ENCODE results near the gene AFF3. TPM values are rescaled to one million over a fixed set of nuclear protein-coding genes. Genes with fewer than 3 reads are reported as not detected.

AFF3 gene
- total and polyA plus RNA-seq, 2 experiments from 2014 or later, result 12.0 to 12.8 TPM

DNA sequence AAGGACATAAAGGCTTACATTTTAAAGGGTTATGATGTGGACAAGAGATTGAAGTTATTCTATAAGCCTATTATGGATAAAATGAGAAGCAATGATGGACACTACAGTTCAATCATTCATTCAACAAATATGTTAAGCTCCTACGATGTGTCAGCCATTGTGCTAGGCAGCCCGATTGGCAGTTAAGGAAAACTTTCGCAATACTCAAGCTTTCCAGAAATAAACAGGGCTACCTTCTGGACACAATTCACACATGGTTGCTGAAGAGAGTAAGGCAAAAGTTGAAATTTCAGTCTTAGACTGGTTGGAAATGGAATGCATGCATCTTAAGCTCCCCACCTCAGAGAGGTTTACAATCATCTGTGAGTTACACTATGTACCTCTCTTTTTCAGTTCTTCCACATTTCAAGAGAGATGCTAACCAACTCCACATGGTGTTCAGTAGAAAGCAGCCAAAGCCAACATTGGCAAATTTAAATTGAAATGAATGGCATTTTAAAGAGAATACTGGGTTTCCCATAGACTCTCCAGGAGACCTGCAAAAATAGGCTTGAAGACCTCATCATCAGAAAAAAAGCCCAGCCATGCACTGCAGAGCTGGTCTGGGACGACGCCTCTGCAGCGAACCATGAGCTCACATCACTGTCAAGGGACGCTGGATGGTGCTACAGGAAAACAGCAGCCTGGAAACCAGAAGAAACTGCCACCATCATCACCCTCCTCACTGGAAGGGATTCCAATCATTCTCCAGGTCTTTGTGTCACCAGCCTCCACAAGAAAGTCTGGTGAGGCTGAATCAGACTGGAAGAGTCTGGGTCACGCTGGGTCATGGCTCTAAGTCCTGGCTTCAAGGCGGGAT, 276.3 kb downstream of the AFF3 start:
- Histone ChIP-seq H3K27ac (no peak overlapping the region), H3K4me1 (ENCODE audit: low read depth) (peaks cover 3% of the 10 kb centered on the region), H3K9me3 (ENCODE audit: low read depth) (no peaks in the 10 kb centered on the region), H3K27me3 (no peaks in the 10 kb centered on the region), H3K4me3 (no peak overlapping the region), H3K36me3 (no peaks in the 10 kb centered on the region)
- TF ChIP-seq, protein P1, sequence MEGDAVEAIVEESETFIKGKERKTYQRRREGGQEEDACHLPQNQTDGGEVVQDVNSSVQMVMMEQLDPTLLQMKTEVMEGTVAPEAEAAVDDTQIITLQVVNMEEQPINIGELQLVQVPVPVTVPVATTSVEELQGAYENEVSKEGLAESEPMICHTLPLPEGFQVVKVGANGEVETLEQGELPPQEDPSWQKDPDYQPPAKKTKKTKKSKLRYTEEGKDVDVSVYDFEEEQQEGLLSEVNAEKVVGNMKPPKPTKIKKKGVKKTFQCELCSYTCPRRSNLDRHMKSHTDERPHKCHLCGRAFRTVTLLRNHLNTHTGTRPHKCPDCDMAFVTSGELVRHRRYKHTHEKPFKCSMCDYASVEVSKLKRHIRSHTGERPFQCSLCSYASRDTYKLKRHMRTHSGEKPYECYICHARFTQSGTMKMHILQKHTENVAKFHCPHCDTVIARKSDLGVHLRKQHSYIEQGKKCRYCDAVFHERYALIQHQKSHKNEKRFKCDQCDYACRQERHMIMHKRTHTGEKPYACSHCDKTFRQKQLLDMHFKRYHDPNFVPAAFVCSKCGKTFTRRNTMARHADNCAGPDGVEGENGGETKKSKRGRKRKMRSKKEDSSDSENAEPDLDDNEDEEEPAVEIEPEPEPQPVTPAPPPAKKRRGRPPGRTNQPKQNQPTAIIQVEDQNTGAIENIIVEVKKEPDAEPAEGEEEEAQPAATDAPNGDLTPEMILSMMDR (IDR thresholded peaks at IDR 0.05; ENCODE audit: low read depth, low read length), result no peak
- peak in 1 of 2 donors; percentile 14 for DNase-seq (ENCODE audit: low read depth in 1 of 2, low spot score in 1 of 2)

DNA sequence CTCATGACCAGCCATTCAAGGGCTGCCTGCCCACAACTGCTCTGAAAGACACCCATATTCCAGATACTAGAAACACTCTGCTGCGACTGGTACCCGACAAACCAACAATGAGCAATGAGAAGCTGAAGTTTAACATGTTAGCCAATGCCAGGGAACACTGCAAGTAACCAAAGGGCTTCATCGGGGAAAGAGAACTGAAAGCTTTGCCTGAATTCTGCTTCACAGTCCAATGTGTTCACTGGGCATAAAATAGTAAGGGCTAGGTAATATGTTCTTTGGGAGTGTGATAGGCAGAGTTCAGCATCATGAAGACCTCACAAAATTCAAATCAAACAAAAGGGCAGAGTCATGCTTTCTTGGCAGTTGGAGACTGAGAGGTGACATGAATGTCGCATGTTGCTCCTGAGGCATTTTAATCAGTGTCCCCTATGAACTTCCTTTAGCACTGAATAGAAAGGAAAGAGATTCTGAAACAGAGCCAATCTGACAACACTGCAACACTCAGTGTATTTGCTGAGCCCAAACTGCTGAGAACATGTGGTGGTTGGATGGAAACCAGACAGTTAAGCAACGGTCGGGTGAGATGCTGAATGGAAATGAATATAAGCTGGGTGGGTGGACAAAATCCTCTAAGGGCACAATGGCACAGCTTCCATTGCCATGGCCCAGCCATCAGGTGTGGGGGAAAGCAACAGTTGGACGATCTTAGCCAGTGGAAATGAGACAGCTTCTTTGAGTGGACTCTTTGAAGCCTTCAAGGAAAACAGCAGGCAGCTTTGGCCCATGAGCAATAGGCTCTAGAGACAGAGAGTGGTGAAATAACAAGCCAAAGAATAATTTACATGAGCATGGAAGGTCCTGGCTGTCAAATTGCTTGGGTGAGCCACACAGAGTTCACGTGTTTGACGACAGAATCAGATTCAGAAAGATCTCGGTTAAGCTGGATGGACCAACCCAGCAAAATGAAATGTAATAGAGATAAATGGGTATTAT, 277.5 kb downstream of the AFF3 start:
- H3K4me3 ChIP-seq, result no peak overlapping the region
- H3K27ac ChIP-seq, result no peak overlapping the region
- DNase-seq (ENCODE audit: low read depth in 1 of 2, low spot score in 1 of 2), result peak in 1 of 2 donors; percentile 61
- no peaks in the 10 kb centered on the region for H3K36me3 ChIP-seq
- TF ChIP-seq, protein P1 (IDR thresholded peaks at IDR 0.05; ENCODE audit: low read depth, low read length), result no peak
- no peaks in the 10 kb centered on the region for H3K4me1 ChIP-seq (ENCODE audit: low read depth)
- H3K9me3 ChIP-seq (ENCODE audit: low read depth), result no peaks in the 10 kb centered on the region
- H3K27me3 ChIP-seq, result no peaks in the 10 kb centered on the region

DNA sequence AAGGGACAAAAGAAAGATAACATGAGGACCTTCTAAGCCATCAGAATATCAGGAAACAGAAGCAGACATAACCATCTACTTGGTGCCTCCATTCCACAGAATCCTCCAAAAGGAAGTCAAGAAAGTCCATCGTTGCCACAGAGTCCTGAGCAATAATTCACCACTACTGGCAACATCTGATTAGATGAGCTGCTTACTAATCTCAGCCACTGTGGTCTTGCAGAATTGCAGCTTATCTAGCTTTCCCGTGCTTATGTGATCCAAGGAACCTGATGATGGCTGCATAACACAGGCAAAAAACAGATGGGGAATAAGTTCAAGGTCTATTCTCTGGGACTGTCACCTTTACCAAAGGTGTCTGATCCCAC, 278.5 kb downstream of the AFF3 start:
- H3K36me3 ChIP-seq, result no peaks in the 10 kb centered on the region
- H3K27me3 ChIP-seq, result no peaks in the 10 kb centered on the region
- peak in 1 of 2 donors; percentile 9 for DNase-seq (ENCODE audit: low read depth in 1 of 2, low spot score in 1 of 2)
- no peaks in the 10 kb centered on the region for H3K9me3 ChIP-seq (ENCODE audit: low read depth)
- no peak overlapping the region for H3K27ac ChIP-seq
- H3K4me1 ChIP-seq (ENCODE audit: low read depth), result no peaks in the 10 kb centered on the region
- H3K4me3 ChIP-seq, result no peak overlapping the region
- TF ChIP-seq, protein P1 (IDR thresholded peaks at IDR 0.05; ENCODE audit: low read depth, low read length), result no peak

DNA sequence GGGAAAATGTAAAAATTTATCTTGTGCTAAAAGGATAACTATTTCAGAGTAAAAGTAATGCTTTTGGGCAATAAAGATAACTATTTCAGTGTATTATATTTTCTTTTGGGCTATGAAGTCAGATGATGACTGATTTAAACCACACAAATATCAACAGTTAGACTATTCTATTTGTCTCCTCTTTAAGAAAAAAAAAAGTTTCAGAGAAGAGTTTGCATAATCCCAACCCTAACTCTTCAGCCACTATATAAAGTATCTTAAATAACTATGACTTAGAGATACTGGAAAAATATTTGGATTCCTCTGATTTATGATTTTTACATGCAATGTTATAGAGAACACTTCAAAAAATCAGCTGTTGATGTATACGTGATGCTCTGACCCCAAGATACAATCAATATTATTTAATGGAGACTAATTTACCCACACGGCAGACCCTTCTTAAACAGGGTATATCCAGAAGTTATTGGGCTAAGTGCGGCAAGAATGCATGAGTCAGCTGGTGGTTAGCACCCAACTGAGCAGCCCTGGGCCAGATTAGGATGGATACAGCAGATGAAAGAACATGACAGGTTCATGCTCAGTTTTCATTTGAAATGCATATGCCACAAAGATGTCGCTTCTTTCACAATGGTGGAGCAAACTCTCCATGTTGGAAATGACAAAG, 279.0 kb downstream of the AFF3 start:
- no peak overlapping the region for H3K4me3 ChIP-seq
- H3K27me3 ChIP-seq, result no peaks in the 10 kb centered on the region
- H3K9me3 ChIP-seq (ENCODE audit: low read depth), result no peaks in the 10 kb centered on the region
- TF ChIP-seq, protein P1 (IDR thresholded peaks at IDR 0.05; ENCODE audit: low read depth, low read length), result no peak
- H3K36me3 ChIP-seq, result no peaks in the 10 kb centered on the region
- no peak overlapping the region for H3K27ac ChIP-seq
- DNase-seq (ENCODE audit: low read depth in 1 of 2, low spot score in 1 of 2), result no peak
- H3K4me1 ChIP-seq (ENCODE audit: low read depth), result no peaks in the 10 kb centered on the region

DNA sequence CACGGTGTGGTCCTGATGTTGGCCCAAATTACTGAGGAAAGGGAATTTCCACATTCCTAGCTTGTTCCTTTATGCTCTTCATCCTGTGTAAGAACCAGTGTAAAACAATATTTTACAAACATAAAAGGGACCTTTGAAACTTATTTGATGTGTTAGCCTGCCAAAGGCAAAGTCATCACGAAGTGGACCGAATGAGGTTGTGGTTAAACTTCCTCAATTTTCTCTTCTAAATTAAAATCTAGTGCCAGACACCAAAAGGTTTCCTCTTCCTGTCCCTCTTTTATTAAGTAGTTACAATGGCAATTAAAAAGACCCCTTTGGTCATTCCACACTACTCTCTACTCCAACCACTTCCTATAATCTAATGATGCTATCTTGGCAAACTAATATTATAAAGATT, 279.8 kb downstream of the AFF3 start:
- DNase-seq (ENCODE audit: low read depth in 1 of 2, low spot score in 1 of 2), result no peak
- no peaks in the 10 kb centered on the region for H3K4me1 ChIP-seq (ENCODE audit: low read depth)
- TF ChIP-seq, protein P1 (IDR thresholded peaks at IDR 0.05; ENCODE audit: low read depth, low read length), result no peak
- no peak overlapping the region for H3K27ac ChIP-seq
- H3K4me3 ChIP-seq, result no peak overlapping the region
- H3K9me3 ChIP-seq (ENCODE audit: low read depth), result no peaks in the 10 kb centered on the region
- no peaks in the 10 kb centered on the region for H3K27me3 ChIP-seq
- H3K36me3 ChIP-seq, result no peaks in the 10 kb centered on the region

All from cardiac muscle cell (in vitro differentiated cells and primary cell).